IMR-90 (cell line): ENCODE measurements around the gene RAB40C. TPM values are rescaled to one million over a fixed set of nuclear protein-coding genes. Genes with fewer than 3 reads are reported as not detected.

Source experiments
- MAFK ChIP-seq: IDR thresholded peaks from 2 replicates; pipeline ENCODE4 v1.6.1; 2012; ENCODE audit warnings: low read depth, low read length, improper control_type of control experiment
- polyA plus RNA-seq, 3 experiments: library from polyadenylated mRNA; depleted of rRNA; stranded (reverse); fragments of >200 nt; gene quantifications; 2 replicates each; pipeline ENCODE4 v1.2.3, GENCODE V29; 2012; ENCODE audit warnings: low replicate concordance in 1 of 3
- total RNA-seq: library from RNA; depleted of rRNA; stranded (reverse); fragments of >200 nt; gene quantifications from 2 replicates; pipeline ENCODE4 v1.2.3, GENCODE V29; 2012
- TF ChIP-seq, protein P1 (sequence below): fragments of 150-350 bp; IDR thresholded peaks from 2 replicates; pipeline ENCODE4 v1.6.1; 2016; ENCODE audit warnings: low read depth, mild to moderate bottlenecking, low read length, moderate library complexity, borderline replicate concordance
- TF ChIP-seq, protein P2 (sequence below): conservative IDR thresholded peaks from 2 replicates; pipeline ENCODE4 v1.5.1; 2012; ENCODE audit warnings: mild to moderate bottlenecking, low read depth, low read length, improper control_type of control experiment

Gene RAB40C
- total and polyA plus RNA-seq, 2 of the 4 experiments (the other 2 are of a cell fraction) = 6.8 to 13.7 TPM

DNA sequence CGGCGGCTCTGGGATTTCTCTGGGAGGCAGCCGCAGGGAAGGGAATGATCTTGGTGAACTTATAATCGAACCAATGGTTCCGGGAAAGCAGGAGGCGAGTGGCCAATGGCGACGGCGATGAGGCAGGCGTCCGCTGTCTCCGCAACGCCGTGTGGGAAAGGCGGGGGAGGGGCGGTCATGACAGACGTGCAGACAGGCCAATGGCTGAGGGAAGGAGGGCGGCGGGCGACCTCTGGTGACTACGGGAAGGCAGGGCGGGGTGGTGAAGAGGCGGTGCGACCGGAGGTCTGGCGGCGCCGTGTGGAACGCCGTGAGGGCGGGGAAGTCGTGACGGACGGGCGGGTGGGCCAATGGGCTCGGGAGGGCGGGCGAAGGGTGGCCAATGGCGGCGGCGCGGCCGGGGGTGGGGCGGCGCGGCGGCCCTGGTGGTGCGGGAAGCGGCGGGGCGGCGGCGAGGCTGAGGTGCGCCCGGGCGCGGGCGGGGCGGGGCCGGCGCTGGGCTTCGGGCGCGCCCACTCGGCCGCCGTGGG lies at the start of gene RAB40C (continued):
- TF ChIP-seq, protein P1, sequence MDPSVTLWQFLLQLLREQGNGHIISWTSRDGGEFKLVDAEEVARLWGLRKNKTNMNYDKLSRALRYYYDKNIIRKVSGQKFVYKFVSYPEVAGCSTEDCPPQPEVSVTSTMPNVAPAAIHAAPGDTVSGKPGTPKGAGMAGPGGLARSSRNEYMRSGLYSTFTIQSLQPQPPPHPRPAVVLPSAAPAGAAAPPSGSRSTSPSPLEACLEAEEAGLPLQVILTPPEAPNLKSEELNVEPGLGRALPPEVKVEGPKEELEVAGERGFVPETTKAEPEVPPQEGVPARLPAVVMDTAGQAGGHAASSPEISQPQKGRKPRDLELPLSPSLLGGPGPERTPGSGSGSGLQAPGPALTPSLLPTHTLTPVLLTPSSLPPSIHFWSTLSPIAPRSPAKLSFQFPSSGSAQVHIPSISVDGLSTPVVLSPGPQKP = no peak
- TF ChIP-seq, protein P2, sequence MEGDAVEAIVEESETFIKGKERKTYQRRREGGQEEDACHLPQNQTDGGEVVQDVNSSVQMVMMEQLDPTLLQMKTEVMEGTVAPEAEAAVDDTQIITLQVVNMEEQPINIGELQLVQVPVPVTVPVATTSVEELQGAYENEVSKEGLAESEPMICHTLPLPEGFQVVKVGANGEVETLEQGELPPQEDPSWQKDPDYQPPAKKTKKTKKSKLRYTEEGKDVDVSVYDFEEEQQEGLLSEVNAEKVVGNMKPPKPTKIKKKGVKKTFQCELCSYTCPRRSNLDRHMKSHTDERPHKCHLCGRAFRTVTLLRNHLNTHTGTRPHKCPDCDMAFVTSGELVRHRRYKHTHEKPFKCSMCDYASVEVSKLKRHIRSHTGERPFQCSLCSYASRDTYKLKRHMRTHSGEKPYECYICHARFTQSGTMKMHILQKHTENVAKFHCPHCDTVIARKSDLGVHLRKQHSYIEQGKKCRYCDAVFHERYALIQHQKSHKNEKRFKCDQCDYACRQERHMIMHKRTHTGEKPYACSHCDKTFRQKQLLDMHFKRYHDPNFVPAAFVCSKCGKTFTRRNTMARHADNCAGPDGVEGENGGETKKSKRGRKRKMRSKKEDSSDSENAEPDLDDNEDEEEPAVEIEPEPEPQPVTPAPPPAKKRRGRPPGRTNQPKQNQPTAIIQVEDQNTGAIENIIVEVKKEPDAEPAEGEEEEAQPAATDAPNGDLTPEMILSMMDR = peak; percentile 29
- TF ChIP-seq MAFK = no peak
